Lower leg skin (tissue), 4 donors: ENCODE data around the gene SCAPER. TPM values are rescaled to one million over a fixed set of nuclear protein-coding genes. Genes with fewer than 3 reads are reported as not detected.

Experiments used
- DNase-seq, 2 donors: peaks; one replicate each; pipeline ENCODE4 v3.0.0-alpha.2; 2019; ENCODE audit warnings: low spot score in 2 of 2
- H3K4me3 ChIP-seq: fragments of 200-600 bp; sonication (generic); 2 replicates; pipeline ENCODE4 v1.5.1; 2017; ENCODE audit warnings: mild to moderate bottlenecking, low read depth; ENCODE audit not compliant: poor library complexity, severe bottlenecking
- POLR2A ChIP-seq, 2 donors: fragments of 450-650 bp; IDR thresholded peaks; one replicate each; pipeline ENCODE4 v1.6.1; 2016 to 2017; ENCODE audit warnings: antibody characterized with exemption in 2 of 2, mild to moderate bottlenecking in 1 of 2, moderate library complexity in 1 of 2
- WGBS, 2 donors: methylation state at CpG; one replicate each; pipeline ENCODE4 v1.1.5; 2018; 5-methylcytosine and 5-hydroxymethylcytosine counted together
- intact Hi-C: fragments of 100-400 bp; cut with DNase I; formaldehyde crosslinking; loops from one replicate; pipeline ENCODE4 v1.15.0; 2023; ENCODE audit warnings: low total_unique reads
- total RNA-seq, 4 donors: library from RNA; depleted of rRNA; stranded (reverse); fragments of >200 nt; gene quantifications; one replicate each; pipeline ENCODE4 v1.1.0, GENCODE V29; 2016
- TF ChIP-seq, protein P1 (sequence below), 3 donors: fragments of 450-650 bp; IDR thresholded peaks; one replicate each; pipeline ENCODE4 v1.5.1; 2016; ENCODE audit warnings: antibody characterized with exemption in 3 of 3, mild to moderate bottlenecking in 3 of 3, moderate library complexity in 2 of 3

The SCAPER gene
- total RNA-seq, 4 donors from 2014 or later: 23.8 to 63.2 (median 32.9) TPM

DNA sequence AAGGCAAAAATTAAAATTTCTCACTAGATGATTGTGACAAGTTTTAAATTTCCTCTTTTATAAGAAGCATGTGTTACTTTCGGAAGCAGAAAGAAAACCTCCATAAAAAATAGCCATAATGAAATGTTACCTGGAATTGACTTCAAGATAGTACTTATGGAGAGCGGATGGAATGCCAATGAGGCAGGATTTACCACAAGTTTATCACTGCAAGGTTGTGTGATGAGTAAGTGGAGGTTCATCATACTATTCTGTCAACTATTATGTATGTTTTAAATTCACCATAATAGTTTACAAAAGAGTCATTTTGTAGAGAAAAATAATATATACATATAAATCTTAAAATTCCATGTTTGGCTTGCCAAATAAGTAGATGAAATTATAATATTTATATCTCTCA is 230.3 kb downstream of the SCAPER start:
- WGBS, 2 donors: 95 to 100% methylated on average over 2 of the region's 2 CpGs
- DNase-seq: no peak
- no peak for TF ChIP-seq POLR2A (IDR thresholded peaks at IDR 0.05)
- TF ChIP-seq, protein P1, sequence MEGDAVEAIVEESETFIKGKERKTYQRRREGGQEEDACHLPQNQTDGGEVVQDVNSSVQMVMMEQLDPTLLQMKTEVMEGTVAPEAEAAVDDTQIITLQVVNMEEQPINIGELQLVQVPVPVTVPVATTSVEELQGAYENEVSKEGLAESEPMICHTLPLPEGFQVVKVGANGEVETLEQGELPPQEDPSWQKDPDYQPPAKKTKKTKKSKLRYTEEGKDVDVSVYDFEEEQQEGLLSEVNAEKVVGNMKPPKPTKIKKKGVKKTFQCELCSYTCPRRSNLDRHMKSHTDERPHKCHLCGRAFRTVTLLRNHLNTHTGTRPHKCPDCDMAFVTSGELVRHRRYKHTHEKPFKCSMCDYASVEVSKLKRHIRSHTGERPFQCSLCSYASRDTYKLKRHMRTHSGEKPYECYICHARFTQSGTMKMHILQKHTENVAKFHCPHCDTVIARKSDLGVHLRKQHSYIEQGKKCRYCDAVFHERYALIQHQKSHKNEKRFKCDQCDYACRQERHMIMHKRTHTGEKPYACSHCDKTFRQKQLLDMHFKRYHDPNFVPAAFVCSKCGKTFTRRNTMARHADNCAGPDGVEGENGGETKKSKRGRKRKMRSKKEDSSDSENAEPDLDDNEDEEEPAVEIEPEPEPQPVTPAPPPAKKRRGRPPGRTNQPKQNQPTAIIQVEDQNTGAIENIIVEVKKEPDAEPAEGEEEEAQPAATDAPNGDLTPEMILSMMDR (IDR thresholded peaks at IDR 0.05): no peak
- no peak overlapping the region for H3K4me3 ChIP-seq
- intact Hi-C loops: no loop called here

GRCh38 chr15:76669521-76670207 is 235.5 kb downstream of the SCAPER start:
- WGBS, 2 donors: 92 to 93% methylated on average over 4 of the region's 4 CpGs
- intact Hi-C loops: no loop called here
- H3K4me3 ChIP-seq: no peak overlapping the region
- no peak for DNase-seq
- TF ChIP-seq, protein P1 (IDR thresholded peaks at IDR 0.05): no peak
- TF ChIP-seq POLR2A (IDR thresholded peaks at IDR 0.05): no peak

- no peak for TF ChIP-seq POLR2A (IDR thresholded peaks at IDR 0.05)
- TF ChIP-seq, protein P1 (IDR thresholded peaks at IDR 0.05): no peak
- 96 to 97% methylated on average over 2 of the region's 2 CpGs for WGBS, 2 donors
- no peak for DNase-seq
- no peak overlapping the region for H3K4me3 ChIP-seq
- intact Hi-C loops: no loop called here
These were observed 236.2 kb downstream of the SCAPER start for GRCh38 chr15:76668900-76669299.

- TF ChIP-seq, protein P1 (IDR thresholded peaks at IDR 0.05): no peak
- TF ChIP-seq POLR2A (IDR thresholded peaks at IDR 0.05): no peak
- no peak overlapping the region for H3K4me3 ChIP-seq
- DNase-seq: no peak
- 92 to 95% methylated on average over 4 of the region's 4 CpGs for WGBS, 2 donors
- intact Hi-C loops: no loop called here
These were observed 237.0 kb downstream of the SCAPER start for GRCh38 chr15:76667943-76668715.

GRCh38 chr15:76664895-76665294 is 240.2 kb downstream of the SCAPER start:
- H3K4me3 ChIP-seq: no peak overlapping the region
- no peak for TF ChIP-seq POLR2A (IDR thresholded peaks at IDR 0.05)
- TF ChIP-seq, protein P1 (IDR thresholded peaks at IDR 0.05): no peak
- no peak for DNase-seq
- WGBS, 2 donors: 83 to 86% methylated on average over 5 of the region's 5 CpGs
- intact Hi-C loops: no loop called here
